SK-N-SH treated with all-trans-retinoic acid at 6 μM for 48 hours (cell line): Measurements from ENCODE around the gene TLCD2.

Experiments used
- ATAC-seq: fragments of 200-7000 bp; cut with Tn5 transposase; 3 replicates; pipeline ENCODE4 v1.9.1; 2020; ENCODE audit warnings: mild to moderate bottlenecking, moderate library complexity
- ARNTL ChIP-seq: fragments of 450-650 bp; formaldehyde crosslinking; IDR thresholded peaks from 2 replicates; pipeline ENCODE4 v1.5.0; 2020; ENCODE audit warnings: low read depth, mild to moderate bottlenecking, moderate library complexity, borderline replicate concordance
- BACH2 ChIP-seq: fragments of 250-450 bp; sonication (Bioruptor Pico); IDR thresholded peaks from 2 replicates; pipeline ENCODE4 v1.9.0; 2021; ENCODE audit warnings: mild to moderate bottlenecking, borderline replicate concordance
- CSDC2 ChIP-seq: fragments of 250-450 bp; sonication (Bioruptor Pico); IDR thresholded peaks from 2 replicates; pipeline ENCODE4 v1.5.0; 2020; ENCODE audit warnings: mild to moderate bottlenecking, moderate library complexity
- ESRRG ChIP-seq: fragments of 250-450 bp; sonication (Bioruptor Pico); IDR thresholded peaks from 2 replicates; pipeline ENCODE4 v1.6.1; 2021; ENCODE audit warnings: mild to moderate bottlenecking
- GLIS3 ChIP-seq: fragments of 250-450 bp; sonication (Bioruptor Pico); IDR thresholded peaks from 2 replicates; pipeline ENCODE4 v1.5.0; 2020; ENCODE audit warnings: mild to moderate bottlenecking, moderate library complexity
- OSR1 ChIP-seq: fragments of 250-450 bp; sonication (Bioruptor Pico); IDR thresholded peaks from 2 replicates; pipeline ENCODE4 v1.8.0; 2022; ENCODE audit warnings: moderate library complexity, mild to moderate bottlenecking, inconsistent platforms
- PPARA ChIP-seq: fragments of 250-450 bp; sonication (Bioruptor Pico); IDR thresholded peaks from 2 replicates; pipeline ENCODE4 v1.5.0; 2020; ENCODE audit warnings: mild to moderate bottlenecking, borderline replicate concordance
- RARB ChIP-seq: fragments of 250-450 bp; sonication (Bioruptor Pico); IDR thresholded peaks from 2 replicates; pipeline ENCODE4 v1.8.0; 2021; ENCODE audit warnings: mild to moderate bottlenecking, moderate library complexity
- TCF4 ChIP-seq: fragments of 250-450 bp; sonication (Bioruptor Pico); IDR thresholded peaks from 2 replicates; pipeline ENCODE4 v1.8.0; 2021; ENCODE audit warnings: mild to moderate bottlenecking, moderate library complexity, borderline replicate concordance
- TOX ChIP-seq: fragments of 250-450 bp; sonication (Bioruptor Pico); IDR thresholded peaks from 2 replicates; pipeline ENCODE4 v1.8.0; 2021; ENCODE audit warnings: mild to moderate bottlenecking, moderate library complexity, borderline replicate concordance
- ZC3H10 ChIP-seq: fragments of 250-450 bp; sonication (Bioruptor Pico); IDR thresholded peaks from 2 replicates; pipeline ENCODE4 v1.5.1; 2021; ENCODE audit warnings: mild to moderate bottlenecking, moderate library complexity
- ZFP3 ChIP-seq: fragments of 250-450 bp; sonication (Bioruptor Pico); IDR thresholded peaks from 2 replicates; pipeline ENCODE4 v1.5.0; 2020; ENCODE audit warnings: mild to moderate bottlenecking, moderate library complexity
- ZFP30 ChIP-seq: fragments of 450-650 bp; formaldehyde crosslinking; IDR thresholded peaks from 2 replicates; pipeline ENCODE4 v1.5.0; 2022; ENCODE audit warnings: mild to moderate bottlenecking, moderate library complexity
- ZNF565 ChIP-seq: fragments of 450-650 bp; formaldehyde crosslinking; conservative IDR thresholded peaks from 2 replicates; pipeline ENCODE4 v1.5.0; 2020; ENCODE audit warnings: low read depth, mild to moderate bottlenecking, moderate library complexity
- ZNF70 ChIP-seq: fragments of 450-650 bp; formaldehyde crosslinking; IDR thresholded peaks from 2 replicates; pipeline ENCODE4 v1.5.0; 2020; ENCODE audit warnings: mild to moderate bottlenecking, moderate library complexity
- ZNF8 ChIP-seq: fragments of 450-650 bp; formaldehyde crosslinking; IDR thresholded peaks from 2 replicates; pipeline ENCODE4 v1.5.0; 2020; ENCODE audit warnings: mild to moderate bottlenecking, moderate library complexity
- TF ChIP-seq, protein P1 (sequence below): fragments of 250-450 bp; sonication (Bioruptor Pico); IDR thresholded peaks from 2 replicates; pipeline ENCODE4 v1.5.0; 2020; ENCODE audit warnings: mild to moderate bottlenecking, moderate library complexity
- TF ChIP-seq, protein P2 (sequence below): fragments of 250-450 bp; sonication (Bioruptor Pico); IDR thresholded peaks from 2 replicates; pipeline ENCODE4 v1.5.1; 2020; ENCODE audit warnings: low read depth, mild to moderate bottlenecking, moderate library complexity
- TF ChIP-seq, protein P3 (sequence below): fragments of 250-450 bp; sonication (Bioruptor Pico); IDR thresholded peaks from 2 replicates; pipeline ENCODE4 v1.8.0; 2020; ENCODE audit warnings: mild to moderate bottlenecking, moderate library complexity, borderline replicate concordance
- TF ChIP-seq, protein P4 (sequence below): fragments of 250-450 bp; sonication (Bioruptor Pico); IDR thresholded peaks from 2 replicates; pipeline ENCODE4 v1.8.0; 2021; ENCODE audit warnings: low read depth, mild to moderate bottlenecking, moderate library complexity, borderline replicate concordance

TLCD2 gene

DNA sequence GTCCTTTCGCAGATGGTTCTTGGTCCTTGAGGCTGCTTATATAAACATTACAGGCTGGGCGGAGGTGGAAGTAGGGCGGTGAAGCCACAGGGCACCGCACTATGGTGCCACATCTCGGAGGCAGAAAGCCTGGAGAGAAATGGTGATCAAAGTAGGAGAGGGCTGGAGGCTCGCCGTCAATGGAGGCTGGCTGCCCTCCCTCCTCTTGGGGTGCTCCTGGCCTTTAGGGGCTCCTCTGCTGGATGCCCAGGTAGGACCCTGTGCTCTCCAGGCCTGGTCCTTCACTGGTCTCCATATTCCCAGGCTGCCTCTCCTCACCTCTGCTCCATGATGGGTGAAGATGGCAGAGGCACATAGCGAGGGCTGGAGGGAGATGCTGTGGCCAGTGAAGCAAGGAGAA lies 2.1 kb upstream of the TLCD2 start:
- no peak for TF ChIP-seq ZFP3
- ATAC-seq: no peak

DNA sequence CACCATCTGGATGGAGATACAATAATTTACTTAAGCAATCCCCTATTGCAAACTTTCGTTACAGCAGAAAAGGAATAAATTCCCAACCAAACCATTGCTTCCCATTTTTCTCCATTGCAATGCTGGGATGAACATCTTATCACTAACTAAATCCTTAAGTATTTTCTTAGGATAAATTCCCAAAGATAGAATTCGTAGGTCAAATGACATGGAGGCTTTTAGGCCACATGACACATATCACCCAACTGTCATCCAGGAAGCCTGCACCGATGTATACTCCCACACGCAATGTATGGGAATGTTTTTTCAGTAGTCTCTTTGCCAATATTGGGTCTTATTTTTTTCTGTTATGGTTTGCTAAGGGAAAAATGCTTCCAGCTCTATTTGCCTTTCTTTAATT lies 1.6 kb upstream of the TLCD2 start:
- ATAC-seq: no peak
- TF ChIP-seq, protein P1, sequence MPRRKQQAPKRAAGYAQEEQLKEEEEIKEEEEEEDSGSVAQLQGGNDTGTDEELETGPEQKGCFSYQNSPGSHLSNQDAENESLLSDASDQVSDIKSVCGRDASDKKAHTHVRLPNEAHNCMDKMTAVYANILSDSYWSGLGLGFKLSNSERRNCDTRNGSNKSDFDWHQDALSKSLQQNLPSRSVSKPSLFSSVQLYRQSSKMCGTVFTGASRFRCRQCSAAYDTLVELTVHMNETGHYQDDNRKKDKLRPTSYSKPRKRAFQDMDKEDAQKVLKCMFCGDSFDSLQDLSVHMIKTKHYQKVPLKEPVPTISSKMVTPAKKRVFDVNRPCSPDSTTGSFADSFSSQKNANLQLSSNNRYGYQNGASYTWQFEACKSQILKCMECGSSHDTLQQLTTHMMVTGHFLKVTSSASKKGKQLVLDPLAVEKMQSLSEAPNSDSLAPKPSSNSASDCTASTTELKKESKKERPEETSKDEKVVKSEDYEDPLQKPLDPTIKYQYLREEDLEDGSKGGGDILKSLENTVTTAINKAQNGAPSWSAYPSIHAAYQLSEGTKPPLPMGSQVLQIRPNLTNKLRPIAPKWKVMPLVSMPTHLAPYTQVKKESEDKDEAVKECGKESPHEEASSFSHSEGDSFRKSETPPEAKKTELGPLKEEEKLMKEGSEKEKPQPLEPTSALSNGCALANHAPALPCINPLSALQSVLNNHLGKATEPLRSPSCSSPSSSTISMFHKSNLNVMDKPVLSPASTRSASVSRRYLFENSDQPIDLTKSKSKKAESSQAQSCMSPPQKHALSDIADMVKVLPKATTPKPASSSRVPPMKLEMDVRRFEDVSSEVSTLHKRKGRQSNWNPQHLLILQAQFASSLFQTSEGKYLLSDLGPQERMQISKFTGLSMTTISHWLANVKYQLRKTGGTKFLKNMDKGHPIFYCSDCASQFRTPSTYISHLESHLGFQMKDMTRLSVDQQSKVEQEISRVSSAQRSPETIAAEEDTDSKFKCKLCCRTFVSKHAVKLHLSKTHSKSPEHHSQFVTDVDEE (CRISPR knock-in tag): no peak
- TF ChIP-seq ZNF565 (CRISPR knock-in tag) (no peak), ARNTL (CRISPR knock-in tag) (no peak)

DNA sequence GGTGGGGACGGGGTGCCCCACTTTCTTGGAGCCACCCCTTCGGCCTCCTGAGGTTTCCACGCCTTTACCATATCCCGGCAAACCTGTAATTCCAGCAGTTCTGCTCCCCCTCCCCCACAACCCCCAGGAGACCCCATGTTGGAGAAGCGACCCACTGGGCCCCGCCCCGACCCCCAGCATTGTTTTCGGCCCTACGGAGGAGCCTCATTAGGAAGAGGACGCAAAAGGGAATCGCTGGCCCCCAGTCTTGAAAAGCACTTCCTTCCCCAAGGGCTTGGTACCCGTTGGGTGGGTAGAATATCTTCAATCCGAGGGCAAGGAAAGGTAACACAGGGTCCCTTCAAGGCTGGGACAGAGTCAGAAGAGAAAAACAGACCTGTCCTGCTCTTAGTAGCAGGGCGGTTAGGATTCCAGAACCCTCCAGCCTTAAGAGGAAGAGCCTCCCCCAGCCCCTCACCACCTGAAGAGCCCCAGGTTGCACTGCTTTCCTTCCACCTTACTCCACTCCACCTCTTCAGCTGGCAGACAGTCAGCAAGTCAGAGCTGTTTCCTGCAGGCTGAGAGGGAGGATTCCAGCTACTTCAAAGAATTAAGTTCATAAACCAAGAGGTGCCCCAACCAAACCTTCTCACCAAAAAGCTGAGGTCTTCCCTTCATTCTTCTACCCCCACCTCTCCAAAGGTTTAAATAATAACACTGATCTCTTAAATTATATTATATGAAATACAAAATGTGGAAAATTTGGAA lies 803 bp upstream of the TLCD2 start:
- TF ChIP-seq, protein P2, sequence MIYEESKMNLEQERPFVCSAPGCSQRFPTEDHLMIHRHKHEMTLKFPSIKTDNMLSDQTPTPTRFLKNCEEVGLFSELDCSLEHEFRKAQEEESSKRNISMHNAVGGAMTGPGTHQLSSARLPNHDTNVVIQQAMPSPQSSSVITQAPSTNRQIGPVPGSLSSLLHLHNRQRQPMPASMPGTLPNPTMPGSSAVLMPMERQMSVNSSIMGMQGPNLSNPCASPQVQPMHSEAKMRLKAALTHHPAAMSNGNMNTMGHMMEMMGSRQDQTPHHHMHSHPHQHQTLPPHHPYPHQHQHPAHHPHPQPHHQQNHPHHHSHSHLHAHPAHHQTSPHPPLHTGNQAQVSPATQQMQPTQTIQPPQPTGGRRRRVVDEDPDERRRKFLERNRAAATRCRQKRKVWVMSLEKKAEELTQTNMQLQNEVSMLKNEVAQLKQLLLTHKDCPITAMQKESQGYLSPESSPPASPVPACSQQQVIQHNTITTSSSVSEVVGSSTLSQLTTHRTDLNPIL (CRISPR knock-in tag): no peak
- TF ChIP-seq ZFP30 (CRISPR knock-in tag): no peak
- no peak for TF ChIP-seq ZFP3
- no peak for TF ChIP-seq ARNTL (CRISPR knock-in tag)
- TF ChIP-seq ZNF70: no peak
- TF ChIP-seq, protein P3, sequence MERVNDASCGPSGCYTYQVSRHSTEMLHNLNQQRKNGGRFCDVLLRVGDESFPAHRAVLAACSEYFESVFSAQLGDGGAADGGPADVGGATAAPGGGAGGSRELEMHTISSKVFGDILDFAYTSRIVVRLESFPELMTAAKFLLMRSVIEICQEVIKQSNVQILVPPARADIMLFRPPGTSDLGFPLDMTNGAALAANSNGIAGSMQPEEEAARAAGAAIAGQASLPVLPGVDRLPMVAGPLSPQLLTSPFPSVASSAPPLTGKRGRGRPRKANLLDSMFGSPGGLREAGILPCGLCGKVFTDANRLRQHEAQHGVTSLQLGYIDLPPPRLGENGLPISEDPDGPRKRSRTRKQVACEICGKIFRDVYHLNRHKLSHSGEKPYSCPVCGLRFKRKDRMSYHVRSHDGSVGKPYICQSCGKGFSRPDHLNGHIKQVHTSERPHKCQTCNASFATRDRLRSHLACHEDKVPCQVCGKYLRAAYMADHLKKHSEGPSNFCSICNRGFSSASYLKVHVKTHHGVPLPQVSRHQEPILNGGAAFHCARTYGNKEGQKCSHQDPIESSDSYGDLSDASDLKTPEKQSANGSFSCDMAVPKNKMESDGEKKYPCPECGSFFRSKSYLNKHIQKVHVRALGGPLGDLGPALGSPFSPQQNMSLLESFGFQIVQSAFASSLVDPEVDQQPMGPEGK: 0 out of 2 replicates have a peak, but pooled peaks have one; percentile 56
- no peak for TF ChIP-seq ESRRG (CRISPR knock-in tag)
- no peak for TF ChIP-seq TOX (CRISPR knock-in tag)
- TF ChIP-seq, protein P4, sequence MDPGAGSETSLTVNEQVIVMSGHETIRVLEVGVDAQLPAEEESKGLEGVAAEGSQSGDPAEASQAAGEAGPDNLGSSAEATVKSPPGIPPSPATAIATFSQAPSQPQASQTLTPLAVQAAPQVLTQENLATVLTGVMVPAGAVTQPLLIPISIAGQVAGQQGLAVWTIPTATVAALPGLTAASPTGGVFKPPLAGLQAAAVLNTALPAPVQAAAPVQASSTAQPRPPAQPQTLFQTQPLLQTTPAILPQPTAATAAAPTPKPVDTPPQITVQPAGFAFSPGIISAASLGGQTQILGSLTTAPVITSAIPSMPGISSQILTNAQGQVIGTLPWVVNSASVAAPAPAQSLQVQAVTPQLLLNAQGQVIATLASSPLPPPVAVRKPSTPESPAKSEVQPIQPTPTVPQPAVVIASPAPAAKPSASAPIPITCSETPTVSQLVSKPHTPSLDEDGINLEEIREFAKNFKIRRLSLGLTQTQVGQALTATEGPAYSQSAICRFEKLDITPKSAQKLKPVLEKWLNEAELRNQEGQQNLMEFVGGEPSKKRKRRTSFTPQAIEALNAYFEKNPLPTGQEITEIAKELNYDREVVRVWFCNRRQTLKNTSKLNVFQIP (CRISPR knock-in tag): no peak
- TF ChIP-seq, protein P1 (CRISPR knock-in tag): no peak
- TF ChIP-seq CSDC2: no peak
- TF ChIP-seq RARB (CRISPR knock-in tag): no peak
- no peak for TF ChIP-seq OSR1
- TF ChIP-seq GLIS3 (CRISPR knock-in tag): 0 out of 2 replicates have a peak, but pooled peaks have one; percentile 17

DNA sequence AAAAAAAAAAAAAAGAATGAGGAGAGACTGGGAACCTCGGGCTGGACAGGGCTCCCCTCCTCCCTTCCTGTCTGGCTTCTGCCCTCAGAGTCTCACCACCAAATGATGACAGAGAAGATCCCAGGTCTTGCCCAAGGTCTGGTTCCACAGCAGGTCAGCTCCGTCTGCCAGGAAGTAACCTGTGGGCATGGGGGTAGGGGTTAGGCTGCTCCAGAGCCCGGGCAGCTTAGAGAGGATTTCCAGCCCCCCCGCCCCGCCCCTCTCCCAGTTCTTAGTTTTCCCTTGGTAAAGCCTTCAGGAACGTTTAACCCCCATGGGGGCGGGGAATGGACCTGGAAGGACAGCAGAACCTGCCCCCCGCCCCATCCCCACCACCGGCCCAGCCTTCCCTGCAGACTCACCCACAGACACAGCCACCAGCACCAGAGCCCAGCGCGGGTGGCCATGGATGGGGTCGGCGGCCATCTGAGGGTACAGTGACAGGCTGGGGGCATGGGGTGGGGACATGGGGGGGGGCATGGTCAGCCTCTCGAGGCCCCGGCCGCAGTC lies 700 bp downstream of the TLCD2 start:
- peak; percentile 3 for ATAC-seq
- TF ChIP-seq PPARA (CRISPR knock-in tag): no peak
- no peak for TF ChIP-seq GLIS3 (CRISPR knock-in tag)
- no peak for TF ChIP-seq ZFP30 (CRISPR knock-in tag)
- no peak for TF ChIP-seq ARNTL (CRISPR knock-in tag)
- TF ChIP-seq ZC3H10 (CRISPR knock-in tag): no peak
- TF ChIP-seq BACH2 (CRISPR knock-in tag): no peak
- TF ChIP-seq TCF4 (CRISPR knock-in tag): no peak
- TF ChIP-seq ZNF8 (CRISPR knock-in tag): no peak
- TF ChIP-seq CSDC2: no peak
- TF ChIP-seq, protein P4 (CRISPR knock-in tag): no peak
- TF ChIP-seq ZNF565 (CRISPR knock-in tag): no peak
- TF ChIP-seq OSR1: no peak
- TF ChIP-seq ESRRG (CRISPR knock-in tag): no peak
- TF ChIP-seq, protein P3: no peak

More for the DNA sequence above, 803 bp upstream of the TLCD2 start:
- ATAC-seq: no peak
